ENCODE measurements around the gene ARHGEF6. TPM values are rescaled to one million over a fixed set of nuclear protein-coding genes. Genes with fewer than 3 reads are reported as not detected.

ARHGEF6 gene
- total RNA-seq, 1 donor from 2014 or later: 16.2 TPM

DNA sequence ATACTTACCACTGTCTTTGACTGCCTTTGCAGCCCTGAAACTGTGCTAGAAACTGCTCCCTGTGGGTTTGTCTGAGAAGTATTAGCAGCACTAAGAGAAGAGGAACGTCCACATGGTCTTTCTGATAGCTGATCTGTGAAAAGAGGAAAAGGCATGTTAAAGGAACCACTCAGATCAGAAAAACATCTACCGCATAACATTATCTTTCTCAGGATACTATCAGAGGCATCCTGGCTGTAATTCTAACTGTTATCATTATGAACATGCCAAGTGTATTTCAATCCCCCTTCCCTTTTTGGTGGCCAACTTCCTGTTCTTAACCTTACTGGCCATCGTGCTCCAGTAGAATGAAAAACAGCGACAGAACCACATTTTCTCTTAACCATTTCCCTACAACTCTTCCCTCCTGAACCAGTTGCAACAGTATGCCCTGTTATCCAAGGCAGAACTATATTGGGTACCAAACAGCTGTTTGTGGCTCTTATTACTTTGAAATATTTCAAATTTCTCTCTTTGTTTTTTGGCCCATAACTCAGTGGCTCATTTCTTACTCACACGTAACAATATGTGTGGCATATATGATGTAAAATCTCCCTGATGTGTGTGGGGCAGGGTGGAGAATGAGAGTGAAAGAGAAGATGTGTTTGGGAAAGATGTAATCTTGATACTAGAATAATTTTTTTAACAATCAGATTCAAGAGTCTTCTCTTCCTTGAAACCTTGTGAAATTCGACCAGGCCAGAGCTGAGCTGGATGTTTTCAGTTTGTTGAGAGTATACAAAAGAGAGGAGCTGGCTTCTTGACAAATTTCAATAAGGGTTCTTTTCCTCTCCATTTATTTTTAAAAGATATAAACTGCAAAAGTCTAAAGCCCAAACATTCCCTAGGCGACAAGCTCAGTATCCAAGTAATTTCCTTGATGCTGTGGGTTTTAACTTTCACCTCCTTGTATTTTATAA lies 35.2 kb downstream of the ARHGEF6 start:
- no peaks in the 10 kb centered on the region for H3K27me3 ChIP-seq
- H3K36me3 ChIP-seq: no peaks in the 10 kb centered on the region
- intact Hi-C loops (cut with DNase I): no loop called here
- H3K4me3 ChIP-seq: no peak overlapping the region
- DNase-seq (ENCODE audit: extremely low spot score in 2 of 2): no peak
- no peak overlapping the region for H3K27ac ChIP-seq
- no peaks in the 10 kb centered on the region for H3K9me3 ChIP-seq
- H3K4me1 ChIP-seq: peaks cover 8% of the 10 kb centered on the region
- TF ChIP-seq POLR2A (IDR thresholded peaks at IDR 0.05): no peak
- no peak for TF ChIP-seq POLR2AphosphoS5 (IDR thresholded peaks at IDR 0.05; ENCODE audit: insufficient read depth in 1 of 2, low read depth in 1 of 2)
- TF ChIP-seq, protein P1, sequence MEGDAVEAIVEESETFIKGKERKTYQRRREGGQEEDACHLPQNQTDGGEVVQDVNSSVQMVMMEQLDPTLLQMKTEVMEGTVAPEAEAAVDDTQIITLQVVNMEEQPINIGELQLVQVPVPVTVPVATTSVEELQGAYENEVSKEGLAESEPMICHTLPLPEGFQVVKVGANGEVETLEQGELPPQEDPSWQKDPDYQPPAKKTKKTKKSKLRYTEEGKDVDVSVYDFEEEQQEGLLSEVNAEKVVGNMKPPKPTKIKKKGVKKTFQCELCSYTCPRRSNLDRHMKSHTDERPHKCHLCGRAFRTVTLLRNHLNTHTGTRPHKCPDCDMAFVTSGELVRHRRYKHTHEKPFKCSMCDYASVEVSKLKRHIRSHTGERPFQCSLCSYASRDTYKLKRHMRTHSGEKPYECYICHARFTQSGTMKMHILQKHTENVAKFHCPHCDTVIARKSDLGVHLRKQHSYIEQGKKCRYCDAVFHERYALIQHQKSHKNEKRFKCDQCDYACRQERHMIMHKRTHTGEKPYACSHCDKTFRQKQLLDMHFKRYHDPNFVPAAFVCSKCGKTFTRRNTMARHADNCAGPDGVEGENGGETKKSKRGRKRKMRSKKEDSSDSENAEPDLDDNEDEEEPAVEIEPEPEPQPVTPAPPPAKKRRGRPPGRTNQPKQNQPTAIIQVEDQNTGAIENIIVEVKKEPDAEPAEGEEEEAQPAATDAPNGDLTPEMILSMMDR (IDR thresholded peaks at IDR 0.05): no peak

GRCh38 chrX:136742721-136743379 lies 37.9 kb downstream of the ARHGEF6 start:
- no peaks in the 10 kb centered on the region for H3K9me3 ChIP-seq
- H3K4me3 ChIP-seq: no peak overlapping the region
- peaks cover 8% of the 10 kb centered on the region for H3K4me1 ChIP-seq
- H3K36me3 ChIP-seq: no peaks in the 10 kb centered on the region
- TF ChIP-seq, protein P1 (IDR thresholded peaks at IDR 0.05): no peak
- TF ChIP-seq POLR2AphosphoS5 (IDR thresholded peaks at IDR 0.05; ENCODE audit: insufficient read depth in 1 of 2, low read depth in 1 of 2): no peak
- TF ChIP-seq POLR2A (IDR thresholded peaks at IDR 0.05): no peak
- H3K27me3 ChIP-seq: no peaks in the 10 kb centered on the region
- no peak overlapping the region for H3K27ac ChIP-seq
- no peak for DNase-seq (ENCODE audit: extremely low spot score in 2 of 2)
- intact Hi-C loops (cut with DNase I): no loop called here

DNA sequence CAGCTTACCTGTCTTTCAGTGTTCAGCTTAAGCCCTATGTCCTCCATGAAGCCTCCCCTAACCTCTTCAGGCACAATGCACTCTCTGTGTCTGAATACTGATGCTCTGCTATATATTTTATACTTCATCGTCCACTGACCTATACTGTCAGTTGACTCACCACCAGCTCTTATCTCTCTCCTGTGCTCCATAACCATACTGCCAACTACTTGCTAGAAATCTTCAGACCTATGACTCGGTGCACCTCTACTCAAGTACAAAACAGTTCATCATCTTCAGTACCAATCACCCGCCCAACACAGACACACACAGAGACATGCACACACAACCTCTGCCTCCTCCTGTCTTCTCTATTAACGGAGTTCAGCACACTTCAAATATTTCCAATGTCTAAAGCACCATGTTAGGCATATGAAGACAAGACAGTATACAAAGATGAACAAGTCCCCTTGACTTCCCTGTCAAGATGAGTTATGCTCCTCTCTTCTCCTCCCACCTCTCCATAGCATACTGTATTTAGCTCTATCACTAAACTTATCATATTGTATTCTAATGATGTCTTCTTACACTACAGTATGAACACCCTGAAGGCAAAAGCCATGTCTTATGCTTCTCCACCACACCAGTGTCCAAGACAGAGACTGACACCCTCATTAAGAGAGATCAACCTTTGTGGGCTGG lies 42.5 kb downstream of the ARHGEF6 start:
- no peak overlapping the region for H3K27ac ChIP-seq
- intact Hi-C loops (cut with DNase I): no loop called here

DNA sequence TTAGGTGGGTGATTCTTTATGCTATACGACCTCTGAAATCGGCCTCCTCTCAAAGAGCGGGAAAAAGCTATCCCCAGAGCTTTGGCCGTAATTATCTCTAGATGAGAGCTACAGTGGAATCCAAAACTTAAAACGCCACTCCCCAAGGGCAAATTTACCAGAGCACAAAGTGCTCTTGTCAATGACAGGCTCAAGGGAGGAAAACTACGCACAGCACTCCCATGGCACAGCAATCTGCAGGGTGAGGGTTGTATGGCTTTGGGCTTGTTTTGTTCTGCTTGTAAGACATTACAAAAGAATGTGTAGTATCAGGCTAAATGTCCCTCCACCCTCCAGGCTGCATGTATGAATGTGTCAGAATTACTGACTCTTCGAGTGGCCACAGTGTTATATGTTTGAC lies 44.0 kb downstream of the ARHGEF6 start:
- no peaks in the 10 kb centered on the region for H3K36me3 ChIP-seq
- no peak for DNase-seq (ENCODE audit: extremely low spot score in 2 of 2)
- H3K27ac ChIP-seq: no peak overlapping the region
- no peak overlapping the region for H3K4me3 ChIP-seq
- no peaks in the 10 kb centered on the region for H3K4me1 ChIP-seq
- intact Hi-C loops (cut with DNase I): no loop called here
- no peaks in the 10 kb centered on the region for H3K27me3 ChIP-seq
- no peak for TF ChIP-seq POLR2AphosphoS5 (IDR thresholded peaks at IDR 0.05; ENCODE audit: insufficient read depth in 1 of 2, low read depth in 1 of 2)
- TF ChIP-seq, protein P1 (IDR thresholded peaks at IDR 0.05): no peak
- no peak for TF ChIP-seq POLR2A (IDR thresholded peaks at IDR 0.05)
- H3K9me3 ChIP-seq: no peaks in the 10 kb centered on the region

More for the DNA sequence above, 42.5 kb downstream of the ARHGEF6 start:
- no peak for DNase-seq (ENCODE audit: extremely low spot score in 2 of 2)
- Histone ChIP-seq H3K4me1 (no peaks in the 10 kb centered on the region), H3K27me3 (no peaks in the 10 kb centered on the region), H3K4me3 (no peak overlapping the region), H3K9me3 (no peaks in the 10 kb centered on the region), H3K36me3 (no peaks in the 10 kb centered on the region)
- TF ChIP-seq POLR2AphosphoS5 (IDR thresholded peaks at IDR 0.05; ENCODE audit: insufficient read depth in 1 of 2, low read depth in 1 of 2) (no peak), POLR2A (IDR thresholded peaks at IDR 0.05) (no peak)
- TF ChIP-seq, protein P1 (IDR thresholded peaks at IDR 0.05): no peak

Data from vagina (tissue), 2 donors.